Stimulated activated CD4-positive, alpha-beta T cell treated with anti-CD3 and anti-CD28 coated beads, Interleukin-4, amount 100 ng/mL, for 48 hours (primary cell): Measurements from ENCODE around the gene VSX1.

Source experiments
- DNase-seq, 2 donors: peaks; one replicate each; pipeline ENCODE4 v3.0.0-alpha.2; 2020; ENCODE audit warnings: low read depth in 2 of 2

The VSX1 gene

GRCh38 chr20:25081730-25082497 lies at the start of gene VSX1:
Gene VSX1, minus strand, starts transcription at chr20:25082141. Its CDS starts 45 bp downstream, at chr20:25082096.
- no peak for DNase-seq

- DNase-seq, result no peak
Measured at GRCh38 chr20:25129908-25130307, 48.0 kb upstream of the VSX1 start.

GRCh38 chr20:25129428-25129827 lies 47.5 kb upstream of the VSX1 start:
- DNase-seq, result no peak

GRCh38 chr20:25128649-25129048 lies 46.7 kb upstream of the VSX1 start:
- no peak for DNase-seq

- DNase-seq, result no peak
Measured at GRCh38 chr20:25127761-25128537, 46.0 kb upstream of the VSX1 start.

GRCh38 chr20:25126204-25127029 lies 44.5 kb upstream of the VSX1 start:
- no peak for DNase-seq

GRCh38 chr20:25125636-25126035 lies 43.7 kb upstream of the VSX1 start:
- DNase-seq, result no peak

GRCh38 chr20:25120920-25121319 lies 39.0 kb upstream of the VSX1 start:
- no peak for DNase-seq

- no peak for DNase-seq
Measured at GRCh38 chr20:25120457-25120856, 38.5 kb upstream of the VSX1 start.

GRCh38 chr20:25118529-25118928 lies 36.6 kb upstream of the VSX1 start:
- no peak for DNase-seq

GRCh38 chr20:25117990-25118389 lies 36.0 kb upstream of the VSX1 start:
- DNase-seq, result no peak

GRCh38 chr20:25116739-25117458 lies 35.0 kb upstream of the VSX1 start:
- DNase-seq, result no peak

GRCh38 chr20:25103526-25103925 lies 21.6 kb upstream of the VSX1 start:
- no peak for DNase-seq

GRCh38 chr20:25100914-25101313 lies 19.0 kb upstream of the VSX1 start:
- no peak for DNase-seq

- no peak for DNase-seq
Measured at GRCh38 chr20:25099601-25100140, 17.7 kb upstream of the VSX1 start.

- DNase-seq, result no peak
Measured at GRCh38 chr20:25097498-25097897, 15.6 kb upstream of the VSX1 start.

- DNase-seq, result peak in 1 of 2 donors; percentile 36
Measured at GRCh38 chr20:25090492-25091429, 8.8 kb upstream of the VSX1 start.

GRCh38 chr20:25089662-25090061 lies 7.7 kb upstream of the VSX1 start:
- DNase-seq, result no peak

GRCh38 chr20:25089096-25089495 lies 7.2 kb upstream of the VSX1 start:
- DNase-seq, result no peak

- DNase-seq, result no peak
Measured at GRCh38 chr20:25088267-25088666, 6.3 kb upstream of the VSX1 start.
